HG03064 (cell line): ENCODE measurements around the gene CEP68.
"Not testable (repeated sequence)": the region's sequence is repeated elsewhere in the genome, so short reads cannot be mapped to it uniquely, and the experiment has no call there.

Experiments used
- ATAC-seq: cut with Tn5 transposase; IDR thresholded peaks from one replicate; pipeline ENCODE4 v1.9.1; 2021; ENCODE audit warnings: low read depth; ENCODE audit not compliant: unreplicated experiment

Gene CEP68

DNA sequence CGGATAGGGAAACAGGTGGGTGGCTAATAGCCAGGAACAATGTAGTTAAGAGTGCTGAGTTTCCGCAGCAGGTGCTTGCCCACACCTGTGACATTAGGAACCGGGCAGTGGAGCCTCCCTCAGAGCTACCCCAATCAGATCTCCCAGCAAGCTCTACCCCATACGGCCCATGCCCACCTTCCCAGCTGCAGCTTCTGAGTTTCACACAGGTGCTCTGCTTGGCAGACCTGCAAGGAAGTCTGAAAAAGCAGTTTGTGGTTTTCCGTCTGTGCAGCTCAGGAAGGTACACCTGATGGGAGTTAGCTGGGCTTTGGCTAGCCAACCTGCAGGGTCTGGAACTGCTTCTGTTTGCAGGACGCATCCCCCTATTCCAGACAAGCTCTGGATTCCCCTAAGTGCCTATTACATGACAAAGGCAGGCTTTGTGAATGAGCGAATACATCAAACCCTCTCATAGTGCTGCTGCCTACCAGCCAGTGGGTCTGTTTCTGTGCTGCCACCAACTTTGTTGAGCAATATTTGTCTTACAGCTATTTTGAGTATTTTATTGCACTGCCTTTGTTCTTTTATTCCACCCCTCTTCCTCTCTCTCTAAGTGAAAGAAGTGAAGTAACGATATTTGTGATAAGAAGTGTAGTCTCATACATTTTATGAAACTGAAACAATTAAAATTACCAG lies 24.7 kb upstream of the CEP68 start:
- ATAC-seq, result no peak

DNA sequence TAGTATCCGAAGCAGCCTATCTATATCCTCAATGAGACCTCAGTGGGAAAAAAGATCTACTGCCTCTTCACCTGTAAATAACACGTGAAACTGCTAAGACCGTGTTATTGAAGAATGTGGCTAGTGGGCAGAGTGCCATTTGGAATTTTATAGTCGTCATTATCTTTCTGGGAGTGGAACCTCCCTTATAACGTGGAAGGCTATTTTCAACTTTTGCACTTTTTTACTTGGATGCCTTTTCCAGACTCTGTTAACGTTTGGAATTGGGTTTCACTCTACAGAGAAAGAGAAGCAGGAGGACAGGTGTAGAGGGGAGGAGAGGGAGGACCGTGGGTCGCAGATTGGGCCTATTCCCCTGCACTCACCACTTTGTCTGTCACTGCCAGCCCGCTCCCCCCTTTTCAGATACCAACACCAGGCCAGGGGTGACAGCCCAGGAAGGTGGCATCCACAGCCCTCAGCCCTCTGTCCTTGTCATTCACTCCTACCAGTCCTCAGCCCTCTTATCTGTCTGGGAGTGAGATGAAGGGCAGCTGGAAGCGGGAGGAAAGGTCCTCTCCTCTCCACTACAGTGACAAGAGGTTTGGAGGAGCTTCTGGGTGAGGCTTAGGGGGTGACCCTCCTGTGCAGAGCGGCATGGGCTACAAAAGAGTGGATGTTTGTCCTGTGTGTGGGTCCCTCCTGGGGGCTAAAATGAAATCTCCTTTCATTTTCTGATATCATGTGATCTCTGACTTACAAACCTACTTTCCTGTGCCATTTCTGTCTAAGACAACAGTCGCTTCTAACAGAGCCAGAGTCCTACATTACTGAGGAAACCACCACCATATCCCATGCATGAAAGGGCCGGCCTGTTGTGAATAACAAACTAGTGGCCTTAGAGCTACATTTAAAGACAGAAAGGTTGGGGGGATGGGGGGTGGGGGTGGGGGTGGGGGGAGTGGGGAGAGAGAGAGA lies 23.9 kb upstream of the CEP68 start:
- no peak for ATAC-seq

DNA sequence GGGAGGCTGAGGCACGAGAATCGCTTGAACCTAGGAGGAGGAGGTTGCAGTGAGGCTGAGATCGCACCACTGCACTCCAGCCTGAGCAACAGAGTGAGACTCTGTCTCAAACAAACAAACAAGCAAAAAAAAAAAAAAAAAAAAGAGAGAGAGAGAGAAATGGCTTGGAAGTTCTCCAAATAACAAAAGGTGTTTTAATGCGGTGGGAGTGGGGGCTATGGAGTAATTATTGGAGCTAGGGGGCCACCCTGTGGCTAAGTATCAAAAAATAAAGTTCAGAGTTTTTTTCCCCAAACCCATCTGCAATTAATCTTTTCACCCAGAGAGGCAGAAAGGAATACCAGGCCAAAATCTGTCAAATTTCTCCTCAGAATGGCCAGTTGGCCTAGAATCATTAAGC lies 23.0 kb upstream of the CEP68 start:
- ATAC-seq, result no peak

DNA sequence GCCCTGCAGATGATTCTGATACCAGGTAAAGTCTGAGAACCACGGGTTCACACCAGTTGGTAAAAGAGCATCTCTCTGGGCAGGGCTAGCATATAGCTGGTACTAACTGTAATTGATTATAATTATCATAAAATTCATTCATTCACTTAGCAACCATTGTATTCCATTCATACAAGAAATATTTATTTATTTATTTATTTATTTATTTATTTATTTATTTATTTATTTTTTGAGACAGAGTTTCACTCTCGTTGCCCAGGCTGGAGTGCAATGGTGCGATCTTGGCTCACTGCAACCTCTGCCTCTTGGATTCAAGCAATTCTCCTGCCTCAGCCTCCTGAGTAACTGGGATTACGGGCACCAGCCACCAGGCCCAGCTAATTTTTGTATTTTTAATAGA lies 22.5 kb upstream of the CEP68 start:
- ATAC-seq, result not testable (repeated sequence)

DNA sequence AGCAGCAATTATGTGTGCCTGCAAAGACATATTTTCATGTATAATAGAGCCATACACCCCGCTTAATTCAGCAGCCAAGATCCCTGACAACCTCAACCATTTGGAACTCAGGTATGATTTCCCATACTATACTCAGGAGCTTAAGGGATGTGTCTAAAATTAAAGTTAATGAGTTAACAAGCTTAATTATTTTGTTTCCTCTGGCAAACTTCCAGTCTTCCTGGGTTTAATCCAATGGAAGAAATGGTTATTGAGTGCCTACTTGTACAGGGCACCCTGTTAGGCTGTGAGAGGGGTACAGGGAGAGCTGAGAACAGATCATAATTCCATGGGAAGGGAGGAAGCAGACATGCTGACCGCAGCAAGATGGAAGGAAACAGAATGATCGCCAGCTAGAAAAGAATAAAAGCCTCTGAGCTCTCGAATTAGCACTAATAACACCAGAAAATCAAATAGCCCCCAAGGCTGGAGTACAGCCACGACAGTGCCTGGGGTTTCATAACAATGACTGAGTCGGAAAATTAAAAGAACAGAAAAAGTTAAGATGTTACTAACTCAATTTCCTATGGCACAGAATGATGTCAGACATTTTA lies 20.8 kb upstream of the CEP68 start:
- ATAC-seq, result no peak

DNA sequence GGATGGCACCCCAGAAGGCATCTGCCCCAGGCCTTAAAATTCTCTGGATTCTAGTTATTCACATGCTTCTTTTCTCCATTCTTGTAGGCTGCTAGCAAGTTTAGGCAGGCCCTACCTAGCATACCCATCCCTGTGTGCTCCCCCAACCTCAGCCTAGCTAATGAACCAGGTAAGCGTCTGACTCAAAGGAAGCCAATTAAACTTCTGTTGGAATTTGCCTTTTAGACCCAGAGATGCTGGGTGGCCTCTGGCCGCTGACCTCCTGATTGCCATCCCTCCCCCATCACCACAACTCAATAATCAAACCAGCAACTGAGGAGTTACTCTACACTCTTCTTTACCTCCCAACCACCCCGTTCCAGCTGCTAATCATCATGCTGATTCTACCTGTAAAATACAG lies 19.0 kb upstream of the CEP68 start:
- no peak for ATAC-seq

DNA sequence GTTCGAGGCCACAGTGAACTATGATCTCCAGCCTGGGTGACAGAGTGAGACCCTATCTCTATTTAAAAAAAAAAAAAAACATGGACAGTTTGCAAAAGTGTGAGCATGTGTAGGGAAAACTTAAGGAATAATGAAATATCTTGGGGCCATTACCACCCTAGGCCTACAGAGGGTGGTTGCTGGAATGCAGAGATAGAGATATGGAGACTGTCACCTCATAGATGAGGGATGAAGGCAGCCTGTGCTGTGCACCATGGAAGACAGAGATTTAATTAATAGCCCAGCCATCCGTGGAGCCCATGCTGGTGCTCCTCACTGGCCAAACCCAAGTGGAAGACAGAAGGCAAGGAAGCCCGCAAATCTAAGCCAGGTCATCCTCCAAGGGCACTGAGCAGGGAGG lies 16.6 kb upstream of the CEP68 start:
- ATAC-seq, result no peak

DNA sequence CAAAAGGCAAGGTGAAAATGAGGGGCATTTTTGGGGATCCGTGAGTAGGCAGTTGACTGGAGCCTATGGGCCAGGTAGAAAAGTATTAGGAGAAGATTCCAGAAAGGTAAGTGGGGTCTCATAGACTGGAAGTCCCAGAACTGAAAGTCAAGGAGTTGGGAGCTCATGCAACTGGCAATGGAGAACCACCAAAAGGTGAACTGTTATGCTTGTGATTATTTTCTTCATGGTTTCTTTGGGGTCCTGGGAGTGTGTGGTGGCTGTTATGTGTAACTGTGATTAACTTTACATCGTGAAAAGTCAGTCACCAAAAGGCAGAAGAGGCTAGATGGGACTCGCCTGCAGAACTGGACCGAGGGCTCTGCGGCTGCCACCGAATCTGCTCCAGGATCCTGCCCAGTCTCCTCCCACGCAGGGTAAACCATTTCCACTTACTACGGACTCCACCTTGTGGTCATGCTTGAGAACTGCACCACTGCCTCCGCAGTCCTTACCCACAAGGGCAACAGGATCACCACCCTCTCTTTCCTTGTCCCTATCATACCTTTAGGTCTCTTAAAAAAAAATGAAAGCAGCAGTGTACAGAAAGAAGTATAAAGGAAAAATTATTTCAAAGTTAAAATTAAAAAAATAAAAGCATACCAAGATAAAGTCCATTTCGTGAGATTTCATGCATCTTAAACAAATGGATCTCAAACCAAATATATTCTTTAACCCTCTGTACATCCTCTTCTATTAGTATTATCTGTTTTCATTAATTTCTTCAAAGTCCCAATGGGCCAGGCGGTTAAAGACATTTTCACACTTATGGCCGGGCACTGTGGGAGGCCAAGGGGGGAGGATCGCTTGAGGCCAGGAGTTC lies 15.6 kb upstream of the CEP68 start:
- no peak for ATAC-seq

DNA sequence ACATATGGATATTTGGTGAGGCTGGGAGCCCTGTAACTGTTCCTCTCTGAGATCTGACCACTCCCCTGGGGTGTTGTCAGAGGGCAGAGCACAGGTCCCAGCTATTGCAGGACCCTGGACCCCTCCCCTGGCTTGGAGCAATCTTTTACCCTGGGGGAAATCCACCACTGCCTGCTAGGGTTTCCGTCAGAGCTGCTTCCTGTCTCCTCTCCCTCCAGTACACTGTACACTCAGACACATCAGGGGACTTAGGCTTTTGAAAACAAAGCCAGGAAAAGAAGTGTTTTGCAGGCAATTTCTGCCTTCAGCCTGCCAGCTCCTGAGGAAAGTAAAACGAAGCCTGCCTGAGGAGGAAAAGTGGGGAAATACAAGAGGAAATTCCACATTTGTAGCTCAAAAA lies 13.2 kb upstream of the CEP68 start:
- no peak for ATAC-seq

DNA sequence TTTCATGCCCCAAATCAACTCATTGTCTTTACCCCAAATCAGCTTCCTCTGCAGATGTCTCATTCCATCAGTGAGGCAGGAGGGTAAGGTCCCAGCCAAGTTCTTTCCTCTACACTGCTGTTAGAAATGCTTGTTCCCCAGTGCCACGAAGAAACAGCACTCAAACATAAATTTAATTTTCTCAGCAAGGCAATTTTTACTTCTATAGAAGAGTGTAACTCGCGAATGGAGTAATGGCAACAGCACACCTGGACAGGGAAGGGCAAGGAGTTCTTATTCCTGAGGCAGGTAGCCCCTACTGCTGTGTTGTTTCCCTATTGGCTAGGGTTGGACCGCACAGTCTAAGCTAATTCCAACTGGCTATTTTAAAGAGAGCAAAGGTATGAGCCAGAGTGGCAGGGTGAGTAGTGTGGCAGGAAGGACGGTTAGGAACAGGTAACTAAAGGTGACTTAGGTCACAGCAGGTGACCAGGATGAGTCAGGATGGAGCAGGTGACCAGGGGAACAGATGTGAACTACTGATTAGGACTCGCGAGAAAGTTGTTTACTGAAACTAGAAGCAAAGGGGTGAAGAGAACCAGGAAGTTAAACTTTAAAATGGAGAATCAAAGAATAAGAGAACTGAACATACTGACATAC lies 12.0 kb upstream of the CEP68 start:
- ATAC-seq, result no peak

DNA sequence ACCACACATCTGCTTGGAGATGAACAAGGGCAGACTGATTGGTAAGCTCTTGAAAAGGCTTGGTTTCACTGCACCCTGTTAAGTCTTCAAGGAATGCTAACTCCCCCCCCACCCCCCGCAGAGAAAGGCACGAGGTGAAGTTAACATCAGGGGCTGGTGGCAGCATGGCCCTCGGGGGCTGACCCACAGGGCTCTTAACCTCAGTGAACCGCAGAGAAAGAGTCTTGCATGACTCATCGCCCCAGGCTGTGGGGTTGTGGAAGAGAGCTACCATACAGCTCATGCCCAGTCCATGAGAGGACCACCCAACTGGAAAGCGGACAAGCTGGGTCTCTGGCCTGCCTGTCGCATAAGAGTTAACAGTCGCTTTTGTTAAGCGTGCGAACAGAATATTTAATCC lies 10.6 kb upstream of the CEP68 start:
- ATAC-seq, result no peak

DNA sequence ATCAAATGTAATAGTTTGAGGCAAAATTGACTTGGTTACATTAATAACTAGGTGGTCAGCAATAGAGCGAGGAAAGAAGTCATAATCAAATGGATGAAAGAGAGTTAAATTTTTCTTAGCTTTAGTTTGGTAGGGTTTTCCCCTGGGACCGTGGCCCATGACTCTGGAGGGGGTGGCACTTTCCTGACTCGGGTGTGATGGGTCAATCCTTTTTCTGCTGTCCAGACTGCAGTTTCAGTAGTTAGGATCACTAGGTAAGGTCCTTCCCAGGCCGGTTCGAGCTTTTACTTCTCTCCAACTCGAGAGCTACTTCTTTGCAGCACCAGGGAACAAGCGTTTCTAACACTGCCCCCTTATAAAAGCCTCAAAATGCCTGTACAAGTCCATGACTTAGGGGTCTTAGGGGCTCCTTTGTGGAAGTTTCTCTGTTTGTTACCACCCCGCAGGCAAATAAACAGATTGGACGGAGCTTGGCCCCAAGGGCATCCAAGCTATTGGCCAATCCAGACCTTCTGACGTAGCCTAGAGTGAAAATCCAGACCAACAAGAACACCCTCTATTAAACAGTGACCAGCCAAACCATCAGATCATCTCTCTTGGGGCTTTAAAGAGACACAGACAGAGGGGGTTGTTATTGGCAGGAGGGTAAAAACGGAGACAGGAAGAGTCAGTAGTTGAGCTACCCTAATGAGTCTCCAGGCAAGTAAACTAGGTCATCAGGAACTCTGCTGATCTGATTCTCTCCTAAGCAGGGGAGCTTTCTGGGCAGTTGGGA lies 9.4 kb upstream of the CEP68 start:
- no peak for ATAC-seq

DNA sequence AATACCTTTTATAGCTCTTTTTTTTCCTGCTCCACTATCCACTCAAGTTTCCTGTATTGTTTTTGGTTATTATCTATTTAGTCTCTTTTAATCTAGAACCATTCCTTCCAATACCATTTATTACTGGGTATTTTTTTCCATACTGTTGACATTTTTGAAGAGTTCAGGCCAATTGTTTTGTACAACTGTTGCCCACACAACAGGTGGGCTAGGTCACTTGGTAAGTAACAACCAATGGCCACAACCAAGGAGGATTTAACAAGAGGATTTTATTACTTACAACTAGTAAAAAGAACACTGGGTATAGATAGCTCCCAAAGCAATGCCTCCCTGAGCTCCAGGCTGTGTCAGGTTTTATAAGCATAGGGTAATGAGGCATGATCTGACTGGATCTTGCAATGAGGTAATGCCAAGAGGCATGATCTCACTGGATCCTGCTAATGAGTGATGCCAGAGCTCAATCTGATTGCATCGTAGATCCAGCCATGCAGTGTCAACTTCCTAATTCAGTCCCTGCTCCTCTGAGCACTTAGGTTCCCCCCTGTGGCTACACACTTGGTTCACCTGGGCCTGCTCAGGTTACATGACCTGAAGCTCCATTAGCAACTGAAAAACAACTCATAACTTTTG lies 7.1 kb upstream of the CEP68 start:
- no peak for ATAC-seq

DNA sequence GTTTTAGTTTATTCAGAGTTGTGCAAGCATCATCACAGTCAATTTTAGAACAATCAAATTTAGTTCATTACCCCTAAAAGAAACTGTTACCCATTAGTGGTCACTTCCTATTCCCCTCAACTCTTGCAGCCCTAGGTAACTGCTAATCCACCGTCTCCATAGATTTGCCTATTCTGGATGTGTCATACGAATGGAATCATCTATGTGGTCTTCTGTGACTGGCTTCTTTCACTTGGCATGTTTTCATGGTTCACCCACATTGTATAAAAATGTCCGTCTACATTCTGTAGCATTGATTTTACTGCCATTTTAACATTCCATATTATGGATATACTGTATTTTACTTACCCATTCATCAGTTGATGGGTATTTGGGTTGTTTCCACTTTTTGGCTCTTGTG lies 5.3 kb upstream of the CEP68 start:
- no peak for ATAC-seq

DNA sequence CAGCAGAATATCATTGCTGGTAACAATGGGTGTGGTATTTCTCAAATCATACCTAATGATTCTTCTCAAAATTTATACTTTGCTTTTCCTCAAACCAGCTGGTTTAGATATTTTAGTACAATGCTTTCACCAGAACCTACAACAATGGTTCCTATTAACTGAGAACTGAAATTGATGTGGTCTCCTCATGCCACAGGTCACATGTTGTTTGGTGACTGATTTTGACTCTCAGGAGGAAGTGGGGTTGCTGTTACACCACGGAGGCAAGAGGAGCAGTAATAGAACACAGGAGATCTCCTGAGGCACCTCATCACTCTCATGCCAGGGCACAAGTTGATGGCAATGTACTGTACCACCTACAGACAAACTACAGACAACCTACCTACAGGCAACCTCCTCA lies 3.0 kb upstream of the CEP68 start:
- peak; percentile 40 for ATAC-seq

DNA sequence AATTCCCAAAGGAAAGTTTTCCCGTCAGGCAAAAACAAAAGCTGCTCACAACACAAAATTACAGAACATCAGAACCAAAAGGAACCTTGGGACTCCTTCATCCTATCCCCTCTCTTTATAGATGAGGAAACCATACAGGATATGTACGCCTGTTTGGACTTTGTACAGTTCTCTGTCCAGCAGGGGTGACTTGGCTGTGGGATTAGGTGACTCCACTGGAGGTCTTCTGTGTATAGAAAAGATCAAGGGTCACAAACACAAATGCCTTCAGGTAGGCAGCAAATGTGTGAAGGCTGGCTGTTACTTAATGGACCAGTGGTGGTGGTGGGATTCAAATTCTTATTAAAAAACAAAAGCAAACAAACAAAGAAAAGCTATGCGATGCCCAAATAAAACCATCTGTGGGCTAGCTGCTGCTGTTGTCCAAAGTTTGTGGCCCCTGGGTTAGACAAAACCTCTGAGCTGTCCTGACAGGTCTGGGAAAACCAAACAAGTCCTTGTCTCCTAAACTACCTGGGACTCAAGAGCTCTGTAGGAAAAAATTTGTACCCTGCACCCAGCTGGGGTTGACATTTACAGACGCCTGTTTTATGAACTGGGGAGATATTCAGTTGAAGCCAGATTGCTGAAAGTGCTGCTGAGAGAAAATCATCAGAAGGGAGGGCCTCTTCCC lies 1.3 kb upstream of the CEP68 start:
- ATAC-seq, result no peak

DNA sequence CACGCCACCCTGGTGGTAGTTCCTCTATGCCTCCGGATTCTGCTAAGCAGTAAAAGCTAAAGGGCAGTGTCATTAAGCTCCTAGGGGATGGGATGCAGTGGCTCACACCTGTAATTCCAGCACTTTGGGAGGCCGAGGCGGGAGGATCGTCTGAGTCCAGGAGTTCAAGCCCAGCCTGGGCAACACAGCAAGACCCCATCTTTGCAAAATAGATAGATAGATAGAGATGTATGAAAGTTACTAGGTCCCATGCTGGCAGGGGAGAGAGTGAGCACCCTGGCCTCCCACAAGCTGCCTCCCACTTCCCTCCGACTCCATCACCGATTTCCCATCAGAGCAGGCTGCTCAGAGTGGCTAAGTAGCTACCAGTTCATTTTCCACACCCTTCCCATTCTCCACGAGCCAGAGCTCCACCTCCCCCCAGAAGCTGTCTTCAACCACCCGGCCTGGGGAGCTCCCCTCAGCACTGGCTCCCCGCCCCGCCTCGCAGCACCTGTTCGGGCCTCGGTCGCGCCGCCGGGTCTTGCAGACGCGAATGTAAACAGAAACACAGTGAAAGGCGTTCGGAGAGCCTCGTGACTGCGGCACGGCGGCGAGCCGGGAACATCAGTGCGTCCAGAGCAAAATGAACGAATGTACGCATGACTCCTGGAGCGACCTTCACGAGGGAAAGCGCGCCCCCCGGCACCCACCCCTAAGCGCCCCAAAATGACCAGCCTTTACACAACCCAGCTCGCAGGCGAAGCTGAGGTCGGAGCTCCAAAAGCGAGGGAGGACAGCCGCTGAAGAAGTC lies 598 bp upstream of the CEP68 start:
- ATAC-seq, result peak; percentile 27

DNA sequence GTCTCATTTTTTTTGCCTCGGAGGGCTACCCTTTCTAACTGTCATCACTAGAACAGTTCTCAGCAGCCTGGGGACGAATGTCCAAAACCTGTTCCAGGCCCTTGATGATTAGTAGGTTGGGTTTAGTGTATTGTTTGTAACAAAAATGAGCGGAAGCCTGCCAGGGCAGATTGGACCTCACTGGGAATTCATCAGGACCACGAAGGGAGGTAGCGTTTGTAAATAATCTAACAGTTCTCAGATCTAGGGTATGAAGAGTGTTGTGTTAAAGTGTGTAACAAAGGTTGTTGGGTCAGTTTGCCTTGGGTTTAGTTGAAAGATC lies 799 bp downstream of the CEP68 start:
- ATAC-seq, result no peak
